Thyroid gland (tissue), 4 donors: ENCODE data around the gene MBD2.

Experiments used
- POLR2A ChIP-seq, 2 donors: fragments of 450-650 bp; IDR thresholded peaks; one replicate each; pipeline ENCODE4 v1.6.1; 2017; ENCODE audit warnings: antibody characterized with exemption in 2 of 2, mild to moderate bottlenecking in 2 of 2, moderate library complexity in 1 of 2
- TF ChIP-seq, protein P1 (sequence below), 6 experiments: fragments of 200-600 bp in 3 of 6; fragments of 450-650 bp in 3 of 6; sonication (generic) in 3 of 6; IDR thresholded peaks; one replicate each; pipeline ENCODE4 v1.5.1; 2016 to 2019; ENCODE audit warnings: antibody characterized with exemption in 6 of 6, mild to moderate bottlenecking in 2 of 6, inconsistent platforms in 1 of 6, moderate library complexity in 1 of 6

DNA sequence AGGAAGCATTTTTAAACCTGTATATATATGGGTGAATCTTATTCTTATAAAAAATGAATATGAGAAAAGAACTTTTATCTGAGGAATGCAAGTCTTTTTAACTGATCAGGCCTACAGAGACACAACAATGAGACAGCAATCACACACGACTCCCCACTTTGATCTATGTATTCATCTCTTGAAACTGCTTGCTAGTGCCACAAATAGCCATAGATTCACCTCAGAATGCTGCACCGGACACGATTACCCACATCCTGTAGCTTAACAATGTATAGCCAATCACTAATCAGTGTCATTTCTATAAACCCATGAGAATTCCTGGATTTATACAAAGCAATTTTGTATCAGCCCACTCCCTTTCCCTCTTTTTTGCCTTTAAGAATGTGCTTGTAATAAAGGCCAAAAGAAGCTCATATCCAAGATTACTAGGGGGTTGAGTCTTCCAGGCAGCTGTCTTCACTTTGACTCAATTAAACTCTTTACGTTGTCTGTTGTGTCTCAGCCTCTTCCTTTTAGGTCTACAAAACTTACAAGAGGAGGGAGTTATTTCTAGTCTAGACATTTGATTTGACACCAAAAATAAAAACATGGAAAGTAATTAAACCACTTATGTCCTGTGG lies 94.9 kb downstream of the MBD2 start:
- TF ChIP-seq, protein P1, sequence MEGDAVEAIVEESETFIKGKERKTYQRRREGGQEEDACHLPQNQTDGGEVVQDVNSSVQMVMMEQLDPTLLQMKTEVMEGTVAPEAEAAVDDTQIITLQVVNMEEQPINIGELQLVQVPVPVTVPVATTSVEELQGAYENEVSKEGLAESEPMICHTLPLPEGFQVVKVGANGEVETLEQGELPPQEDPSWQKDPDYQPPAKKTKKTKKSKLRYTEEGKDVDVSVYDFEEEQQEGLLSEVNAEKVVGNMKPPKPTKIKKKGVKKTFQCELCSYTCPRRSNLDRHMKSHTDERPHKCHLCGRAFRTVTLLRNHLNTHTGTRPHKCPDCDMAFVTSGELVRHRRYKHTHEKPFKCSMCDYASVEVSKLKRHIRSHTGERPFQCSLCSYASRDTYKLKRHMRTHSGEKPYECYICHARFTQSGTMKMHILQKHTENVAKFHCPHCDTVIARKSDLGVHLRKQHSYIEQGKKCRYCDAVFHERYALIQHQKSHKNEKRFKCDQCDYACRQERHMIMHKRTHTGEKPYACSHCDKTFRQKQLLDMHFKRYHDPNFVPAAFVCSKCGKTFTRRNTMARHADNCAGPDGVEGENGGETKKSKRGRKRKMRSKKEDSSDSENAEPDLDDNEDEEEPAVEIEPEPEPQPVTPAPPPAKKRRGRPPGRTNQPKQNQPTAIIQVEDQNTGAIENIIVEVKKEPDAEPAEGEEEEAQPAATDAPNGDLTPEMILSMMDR (IDR thresholded peaks at IDR 0.05): no peak
- no peak for TF ChIP-seq POLR2A (IDR thresholded peaks at IDR 0.05)
